ENCODE measurements around the gene EIF2B5. TPM values are rescaled to one million over a fixed set of nuclear protein-coding genes. Genes with fewer than 3 reads are reported as not detected.

The EIF2B5 gene
- total and polyA plus RNA-seq, 2 of the 13 experiments (the other 11 are each of a cell fraction or from before 2014, with no cell fraction given): 38.4 to 60.2 TPM

DNA sequence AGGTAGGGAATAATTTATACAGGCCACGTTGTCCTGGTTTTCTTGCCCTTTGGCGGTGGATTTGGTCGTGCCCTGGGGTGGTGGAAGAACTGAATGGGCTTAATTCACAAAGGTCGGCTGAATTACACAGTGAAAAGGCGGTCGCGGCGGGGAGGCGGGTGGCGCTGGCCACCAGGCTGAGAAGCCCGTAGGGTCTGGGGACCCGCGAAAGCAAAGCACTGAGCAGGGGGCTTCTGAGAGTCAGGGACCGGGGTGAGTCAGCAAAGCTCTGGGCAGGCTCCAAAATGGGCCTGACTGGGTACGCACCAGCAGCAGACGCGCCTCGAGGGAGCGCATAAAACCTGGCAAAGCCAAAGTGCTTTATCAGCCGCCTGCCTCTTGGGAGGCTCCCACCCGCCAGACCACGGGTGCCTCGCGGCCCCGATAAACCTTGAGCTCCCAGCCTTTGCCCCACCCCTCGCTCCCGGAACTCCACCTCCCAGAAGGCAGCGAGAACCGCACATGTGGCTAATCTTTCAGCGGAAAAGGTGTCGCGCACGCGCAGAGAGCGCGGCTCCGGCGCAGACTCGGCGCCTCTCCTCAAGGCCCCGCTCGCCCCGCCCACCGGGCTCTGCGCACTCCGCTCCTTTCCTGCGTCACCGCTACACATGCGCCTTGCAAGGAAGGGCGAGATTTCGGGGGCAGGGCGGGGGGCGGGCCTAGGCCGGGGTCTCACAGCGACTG lies 50.5 kb downstream of the EIF2B5 start (continued):
- TF ChIP-seq, protein P1, sequence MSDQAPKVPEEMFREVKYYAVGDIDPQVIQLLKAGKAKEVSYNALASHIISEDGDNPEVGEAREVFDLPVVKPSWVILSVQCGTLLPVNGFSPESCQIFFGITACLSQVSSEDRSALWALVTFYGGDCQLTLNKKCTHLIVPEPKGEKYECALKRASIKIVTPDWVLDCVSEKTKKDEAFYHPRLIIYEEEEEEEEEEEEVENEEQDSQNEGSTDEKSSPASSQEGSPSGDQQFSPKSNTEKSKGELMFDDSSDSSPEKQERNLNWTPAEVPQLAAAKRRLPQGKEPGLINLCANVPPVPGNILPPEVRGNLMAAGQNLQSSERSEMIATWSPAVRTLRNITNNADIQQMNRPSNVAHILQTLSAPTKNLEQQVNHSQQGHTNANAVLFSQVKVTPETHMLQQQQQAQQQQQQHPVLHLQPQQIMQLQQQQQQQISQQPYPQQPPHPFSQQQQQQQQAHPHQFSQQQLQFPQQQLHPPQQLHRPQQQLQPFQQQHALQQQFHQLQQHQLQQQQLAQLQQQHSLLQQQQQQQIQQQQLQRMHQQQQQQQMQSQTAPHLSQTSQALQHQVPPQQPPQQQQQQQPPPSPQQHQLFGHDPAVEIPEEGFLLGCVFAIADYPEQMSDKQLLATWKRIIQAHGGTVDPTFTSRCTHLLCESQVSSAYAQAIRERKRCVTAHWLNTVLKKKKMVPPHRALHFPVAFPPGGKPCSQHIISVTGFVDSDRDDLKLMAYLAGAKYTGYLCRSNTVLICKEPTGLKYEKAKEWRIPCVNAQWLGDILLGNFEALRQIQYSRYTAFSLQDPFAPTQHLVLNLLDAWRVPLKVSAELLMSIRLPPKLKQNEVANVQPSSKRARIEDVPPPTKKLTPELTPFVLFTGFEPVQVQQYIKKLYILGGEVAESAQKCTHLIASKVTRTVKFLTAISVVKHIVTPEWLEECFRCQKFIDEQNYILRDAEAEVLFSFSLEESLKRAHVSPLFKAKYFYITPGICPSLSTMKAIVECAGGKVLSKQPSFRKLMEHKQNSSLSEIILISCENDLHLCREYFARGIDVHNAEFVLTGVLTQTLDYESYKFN (CRISPR knock-in tag; conservative IDR thresholded peaks at IDR 0.05): peak; percentile 41
- TF ChIP-seq KLF13 (CRISPR knock-in tag; IDR thresholded peaks at IDR 0.05) (no peak), ATF7-NPFF (CRISPR knock-in tag; IDR thresholded peaks at IDR 0.05; ENCODE audit: low read depth) (no peak), ZFP41 (CRISPR knock-in tag; IDR thresholded peaks at IDR 0.05; ENCODE audit: borderline replicate concordance) (no peak), TMF1 (CRISPR knock-in tag; IDR thresholded peaks at IDR 0.05; ENCODE audit: low read depth) (no peak), ZKSCAN5 (CRISPR knock-in tag; IDR thresholded peaks at IDR 0.05) (no peak), ZFP36 (IDR thresholded peaks at IDR 0.05; ENCODE audit: borderline replicate concordance, low read depth, low read length, partially characterized antibody) (no peak), ZNF556 (CRISPR knock-in tag; IDR thresholded peaks at IDR 0.05; ENCODE audit: borderline replicate concordance) (no peak), ZFP82 (CRISPR knock-in tag; IDR thresholded peaks at IDR 0.05; ENCODE audit: borderline replicate concordance) (no peak), MZF1 (CRISPR knock-in tag; IDR thresholded peaks at IDR 0.05; ENCODE audit: borderline replicate concordance) (no peak), ZNF788 (CRISPR knock-in tag; IDR thresholded peaks at IDR 0.05; ENCODE audit: borderline replicate concordance) (peak; percentile 38; the same call in 1 of the 2 replicates), ZNF12 (CRISPR knock-in tag; IDR thresholded peaks at IDR 0.05) (no peak), ZNF792 (CRISPR knock-in tag; IDR thresholded peaks at IDR 0.05) (peak; percentile 58; the same call in 1 of the 2 replicates), IKZF4 (CRISPR knock-in tag; IDR thresholded peaks at IDR 0.05; ENCODE audit: borderline replicate concordance, low read depth, not compliant biosample characterization) (no peak)
- TF ChIP-seq, protein P2, sequence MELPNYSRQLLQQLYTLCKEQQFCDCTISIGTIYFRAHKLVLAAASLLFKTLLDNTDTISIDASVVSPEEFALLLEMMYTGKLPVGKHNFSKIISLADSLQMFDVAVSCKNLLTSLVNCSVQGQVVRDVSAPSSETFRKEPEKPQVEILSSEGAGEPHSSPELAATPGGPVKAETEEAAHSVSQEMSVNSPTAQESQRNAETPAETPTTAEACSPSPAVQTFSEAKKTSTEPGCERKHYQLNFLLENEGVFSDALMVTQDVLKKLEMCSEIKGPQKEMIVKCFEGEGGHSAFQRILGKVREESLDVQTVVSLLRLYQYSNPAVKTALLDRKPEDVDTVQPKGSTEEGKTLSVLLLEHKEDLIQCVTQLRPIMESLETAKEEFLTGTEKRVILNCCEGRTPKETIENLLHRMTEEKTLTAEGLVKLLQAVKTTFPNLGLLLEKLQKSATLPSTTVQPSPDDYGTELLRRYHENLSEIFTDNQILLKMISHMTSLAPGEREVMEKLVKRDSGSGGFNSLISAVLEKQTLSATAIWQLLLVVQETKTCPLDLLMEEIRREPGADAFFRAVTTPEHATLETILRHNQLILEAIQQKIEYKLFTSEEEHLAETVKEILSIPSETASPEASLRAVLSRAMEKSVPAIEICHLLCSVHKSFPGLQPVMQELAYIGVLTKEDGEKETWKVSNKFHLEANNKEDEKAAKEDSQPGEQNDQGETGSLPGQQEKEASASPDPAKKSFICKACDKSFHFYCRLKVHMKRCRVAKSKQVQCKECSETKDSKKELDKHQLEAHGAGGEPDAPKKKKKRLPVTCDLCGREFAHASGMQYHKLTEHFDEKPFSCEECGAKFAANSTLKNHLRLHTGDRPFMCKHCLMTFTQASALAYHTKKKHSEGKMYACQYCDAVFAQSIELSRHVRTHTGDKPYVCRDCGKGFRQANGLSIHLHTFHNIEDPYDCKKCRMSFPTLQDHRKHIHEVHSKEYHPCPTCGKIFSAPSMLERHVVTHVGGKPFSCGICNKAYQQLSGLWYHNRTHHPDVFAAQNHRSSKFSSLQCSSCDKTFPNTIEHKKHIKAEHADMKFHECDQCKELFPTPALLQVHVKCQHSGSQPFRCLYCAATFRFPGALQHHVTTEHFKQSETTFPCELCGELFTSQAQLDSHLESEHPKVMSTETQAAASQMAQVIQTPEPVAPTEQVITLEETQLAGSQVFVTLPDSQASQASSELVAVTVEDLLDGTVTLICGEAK (IDR thresholded peaks at IDR 0.05): no peak
- TF ChIP-seq, protein P2 (CRISPR knock-in tag; IDR thresholded peaks at IDR 0.05): no peak
